SK-N-SH (cell line): Measurements from ENCODE around the gene PCBP3. TPM values are rescaled to one million over a fixed set of nuclear protein-coding genes. Genes with fewer than 3 reads are reported as not detected.
A peak's percentile ranks its signal among the peaks of the same experiment; 100 is the strongest.

ENCODE experiments used
- CTCF ChIA-PET: fragments of 300-600, 350-600 bp; formaldehyde crosslinking; extraction: SDS; loops from one replicate; lab custom pipeline; 2021; lab: Yijun Ruan, JAX
- POLR2A ChIA-PET: fragments of 350-600 bp; sonication (Branson Sonifier 250); formaldehyde crosslinking; extraction: SDS; loops from one replicate; lab custom pipeline; 2020; ENCODE audit warnings: antibody characterized with exemption, inconsistent platforms; lab: Yijun Ruan, JAX
- DNase-seq: peaks from one replicate; pipeline ENCODE4 v3.0.0; 2012
- H2AFZ ChIP-seq: fragments of 200-600 bp; sonication (generic); 2 replicates; pipeline ENCODE4 v1.8.1; 2016; ENCODE audit warnings: antibody characterized with exemption, mild to moderate bottlenecking, low read depth
- H3F3A ChIP-seq: fragments of 200-600 bp; sonication (generic); replicated peaks from 2 replicates; pipeline ENCODE3; 2016; ENCODE audit warnings: antibody characterized with exemption, mild to moderate bottlenecking; ENCODE audit not compliant: insufficient read depth
- H3K27ac ChIP-seq, 2 experiments: fragments of 200-500 bp in 1 of 2; fragments of 200-600 bp in 1 of 2; sonication (Bioruptor generic) in 1 of 2; sonication (generic), shearing (Covaris generic) in 1 of 2; 2 replicates each; pipeline versions ENCODE4 v1.5.1 to v1.6.1; 2014 to 2016; ENCODE audit warnings: low read depth in 2 of 2, inconsistent platforms in 1 of 2, low read length in 1 of 2, mild to moderate bottlenecking in 1 of 2, mixed read lengths in 1 of 2
- H3K27me3 ChIP-seq: fragments of 200-600 bp; sonication (generic), shearing (Covaris generic); 2 replicates; pipeline ENCODE4 v1.6.1; 2016; ENCODE audit warnings: mixed run types; ENCODE audit not compliant: insufficient read depth
- H3K36me3 ChIP-seq, 2 experiments: fragments of 200-500 bp in 1 of 2; fragments of 200-600 bp in 1 of 2; sonication (Bioruptor generic) in 1 of 2; sonication (generic) in 1 of 2; replicated peaks in 1 of 2; 2 replicates each; pipeline versions ENCODE3 to v1.5.1; 2014 to 2016; ENCODE audit warnings: low read length in 1 of 2, mild to moderate bottlenecking in 1 of 2; ENCODE audit not compliant: insufficient read depth in 2 of 2, control insufficient read depth in 1 of 2
- H3K4me1 ChIP-seq, 2 experiments: fragments of 200-500 bp in 1 of 2; fragments of 200-600 bp in 1 of 2; sonication (Bioruptor generic) in 1 of 2; sonication (generic), shearing (Covaris generic) in 1 of 2; 2 replicates each; pipeline versions ENCODE4 v1.5.1 to v1.6.1; 2014 to 2016; ENCODE audit warnings: low read depth in 1 of 2, low read length in 1 of 2, mixed run types in 1 of 2; ENCODE audit not compliant: insufficient read depth in 2 of 2, control insufficient read depth in 1 of 2
- H3K4me2 ChIP-seq: fragments of 200-600 bp; sonication (generic), shearing (Covaris generic); 2 replicates; pipeline ENCODE4 v1.6.1; 2017; ENCODE audit warnings: mixed run types
- H3K4me3 ChIP-seq, 2 experiments: fragments of 200-500 bp in 1 of 2; fragments of 200-600 bp in 1 of 2; sonication (Bioruptor generic) in 1 of 2; sonication (generic), shearing (Covaris generic) in 1 of 2; 2 replicates each; pipeline versions ENCODE4 v1.5.1 to v1.8.1; 2014 to 2016; ENCODE audit warnings: low read depth in 2 of 2, inconsistent platforms in 1 of 2, low read length in 1 of 2, mild to moderate bottlenecking in 1 of 2, mixed read lengths in 1 of 2, moderate library complexity in 1 of 2
- H3K79me2 ChIP-seq: fragments of 200-600 bp; sonication (generic); 2 replicates; pipeline ENCODE4 v1.8.1; 2017; ENCODE audit warnings: mild to moderate bottlenecking; ENCODE audit not compliant: insufficient read depth
- H3K9ac ChIP-seq: fragments of 200-600 bp; sonication (generic); 2 replicates; pipeline ENCODE4 v1.6.1; 2017; ENCODE audit warnings: mixed run types
- H3K9me2 ChIP-seq: fragments of 200-600 bp; sonication (generic); 2 replicates; pipeline ENCODE4 v1.6.1; 2017; ENCODE audit warnings: mixed run types
- H3K9me3 ChIP-seq: fragments of 200-600 bp; sonication (generic); 2 replicates; pipeline ENCODE4 v1.6.1; 2017; ENCODE audit warnings: mixed run types, mild to moderate bottlenecking, moderate library complexity
- H4K20me1 ChIP-seq: fragments of 200-600 bp; sonication (generic); 2 replicates; pipeline ENCODE4 v1.6.1; 2017; ENCODE audit warnings: mild to moderate bottlenecking, mixed run types; ENCODE audit not compliant: insufficient read depth
- CHD2 ChIP-seq: fragments of 150-350 bp; IDR thresholded peaks from 2 replicates; pipeline ENCODE4 v1.6.1; 2018; ENCODE audit warnings: low read length; ENCODE audit not compliant: partially characterized antibody
- EP300 ChIP-seq, 2 experiments: IDR thresholded peaks; 2 replicates each; pipeline versions ENCODE4 v1.4.0 to v1.6.1; 2012; ENCODE audit warnings: borderline replicate concordance in 1 of 2, low read depth in 1 of 2, low read length in 1 of 2
- EZH2phosphoT487 ChIP-seq: fragments of 200-600 bp; sonication (generic); IDR thresholded peaks from 2 replicates; pipeline ENCODE4 v1.6.1; 2017; ENCODE audit warnings: low read depth, mixed run types, mild to moderate bottlenecking, antibody characterized with exemption, moderate library complexity, borderline replicate concordance
- FOSL2 ChIP-seq: IDR thresholded peaks from 2 replicates; pipeline ENCODE4 v1.4.0; 2012; ENCODE audit warnings: low read depth, mild to moderate bottlenecking, moderate library complexity, borderline replicate concordance
- GABPA ChIP-seq: IDR thresholded peaks from 2 replicates; pipeline ENCODE4 v1.4.0; 2012; ENCODE audit warnings: low read depth, mild to moderate bottlenecking
- GATA2 ChIP-seq: sonication (generic); formaldehyde crosslinking; IDR thresholded peaks from 2 replicates; pipeline ENCODE4 v1.5.0; 2020; ENCODE audit warnings: mild to moderate bottlenecking, missing genetic modification reagents
- PBX3 ChIP-seq: IDR thresholded peaks from 2 replicates; pipeline ENCODE4; 2012
- POLR2AphosphoS5 ChIP-seq: IDR thresholded peaks from 2 replicates; pipeline ENCODE4 v1.6.1; 2012; ENCODE audit warnings: low read depth, low read length
- REST ChIP-seq: IDR thresholded peaks from 2 replicates; pipeline ENCODE4 v1.6.1; 2012; ENCODE audit warnings: mild to moderate bottlenecking, low read depth, low read length, moderate library complexity
- RFX5 ChIP-seq: IDR thresholded peaks from 2 replicates; pipeline ENCODE4 v1.6.1; 2012; ENCODE audit warnings: mild to moderate bottlenecking, improper control_type of control experiment, low read length
- TCF12 ChIP-seq: IDR thresholded peaks from 2 replicates; pipeline ENCODE4 v1.4.0; 2012
- USF1 ChIP-seq: IDR thresholded peaks from 2 replicates; pipeline ENCODE4 v1.4.0; 2012; ENCODE audit warnings: low read depth, borderline replicate concordance
- USF2 ChIP-seq: fragments of 150-350 bp; IDR thresholded peaks from 2 replicates; pipeline ENCODE4 v1.6.1; 2017; ENCODE audit warnings: antibody characterized with exemption, low read length, low read depth, borderline replicate concordance
- WGBS: methylation state at CpG from one replicate; pipeline ENCODE4 v1.1.6; 2017; ENCODE audit warnings: low lambda C conversion rate; 5-methylcytosine and 5-hydroxymethylcytosine counted together
- polyA plus RNA-seq, 3 experiments: library from polyadenylated mRNA; depleted of rRNA; stranded (reverse); fragments of >200 nt; gene quantifications; 2 replicates each; pipeline ENCODE4 v1.2.3, GENCODE V29; 2012

The PCBP3 gene
- polyA plus RNA-seq, 1 of the 3 experiments (the other 2 are of a cell fraction): 9.5 TPM

GRCh38 chr21:45839274-45839673 lies 195.7 kb downstream of the PCBP3 start:
- POLR2A ChIA-PET: no interaction called here
- Histone ChIP-seq H3K9me2 (no peaks in the 10 kb centered on the region), H3K9ac (no peak overlapping the region), H4K20me1 (no peaks in the 10 kb centered on the region), H3K4me3 (no peak overlapping the region), H3K27ac (no peak overlapping the region), H3K4me2 (no peak overlapping the region), H3K36me3 (peaks cover 0 to 6% of the 10 kb centered on the region in 2 experiments), H3K79me2 (no peaks in the 10 kb centered on the region), H3K4me1 (peaks cover 0 to 43% of the 10 kb centered on the region in 2 experiments; a peak in 2 of 4 replicates), H2AFZ (no peak overlapping the region), H3K27me3 (no peaks in the 10 kb centered on the region), H3F3A (no peaks in the 10 kb centered on the region), H3K9me3 (peaks cover 8% of the 10 kb centered on the region; the same call in 1 of the 2 replicates)
- 75% methylated on average over 3 of the region's 3 CpGs for WGBS
- CTCF ChIA-PET: interaction anchor here (0.7 kb wide), 1 partner anchor 9 kb away, joined by 4 read pairs; no protein-coding TSS in a partner anchor
- TF ChIP-seq TCF12 (peak; percentile 37), GABPA (no peak), POLR2AphosphoS5 (no peak), FOSL2 (0 out of 2 replicates have a peak, but pooled peaks have one; percentile 5), PBX3 (peak; percentile 24; the same call in 1 of the 2 replicates)
- no peak for DNase-seq

- Histone ChIP-seq H3K27me3 (no peaks in the 10 kb centered on the region), H3K9me2 (no peaks in the 10 kb centered on the region), H3K9ac (no peak overlapping the region), H3K36me3 (peaks cover 0 to 6% of the 10 kb centered on the region in 2 experiments), H3K27ac (no peak overlapping the region), H2AFZ (no peak overlapping the region), H3K4me1 (peaks cover 0 to 38% of the 10 kb centered on the region in 2 experiments; a peak in 2 of 4 replicates), H3K4me2 (no peak overlapping the region), H3K4me3 (no peak overlapping the region), H3K79me2 (no peaks in the 10 kb centered on the region), H4K20me1 (no peaks in the 10 kb centered on the region), H3F3A (no peaks in the 10 kb centered on the region)
- no peak for DNase-seq
- ChIA-PET POLR2A (no interaction called here), CTCF (interaction anchor here (1.1 kb wide), 1 partner anchor 39 kb away, joined by 5 read pairs; no protein-coding TSS in a partner anchor)
- WGBS: 79% methylated on average over 8 of the region's 8 CpGs
- TF ChIP-seq REST (no peak), EP300 (IDR thresholded peaks at IDR 0.05; ENCODE audit: borderline replicate concordance in 1 of 2, low read depth in 1 of 2, low read length in 1 of 2) (no peak), GABPA (no peak), USF2 (no peak), EZH2phosphoT487 (no peak), CHD2 (no peak), PBX3 (no peak), FOSL2 (no peak), GATA2 (no peak), USF1 (no peak), TCF12 (no peak), RFX5 (no peak)
- TF ChIP-seq, all 33 proteins: peak for 0
- peaks cover 8% of the 10 kb centered on the region; the same call in 1 of the 2 replicates for H3K9me3 ChIP-seq
Observed at GRCh38 chr21:45841033-45841432, 197.5 kb downstream of the PCBP3 start.
